DMS153 treated with DMSO at 0.1 percent for 48 hours (cell line): Measurements from ENCODE around the gene TOM1L2.

Experiments
- DNase-seq: peaks from one replicate; lab custom pipeline; 2025; ENCODE audit not compliant: unreplicated experiment; lab: John Stamatoyannopoulos, UW

Gene TOM1L2

DNA sequence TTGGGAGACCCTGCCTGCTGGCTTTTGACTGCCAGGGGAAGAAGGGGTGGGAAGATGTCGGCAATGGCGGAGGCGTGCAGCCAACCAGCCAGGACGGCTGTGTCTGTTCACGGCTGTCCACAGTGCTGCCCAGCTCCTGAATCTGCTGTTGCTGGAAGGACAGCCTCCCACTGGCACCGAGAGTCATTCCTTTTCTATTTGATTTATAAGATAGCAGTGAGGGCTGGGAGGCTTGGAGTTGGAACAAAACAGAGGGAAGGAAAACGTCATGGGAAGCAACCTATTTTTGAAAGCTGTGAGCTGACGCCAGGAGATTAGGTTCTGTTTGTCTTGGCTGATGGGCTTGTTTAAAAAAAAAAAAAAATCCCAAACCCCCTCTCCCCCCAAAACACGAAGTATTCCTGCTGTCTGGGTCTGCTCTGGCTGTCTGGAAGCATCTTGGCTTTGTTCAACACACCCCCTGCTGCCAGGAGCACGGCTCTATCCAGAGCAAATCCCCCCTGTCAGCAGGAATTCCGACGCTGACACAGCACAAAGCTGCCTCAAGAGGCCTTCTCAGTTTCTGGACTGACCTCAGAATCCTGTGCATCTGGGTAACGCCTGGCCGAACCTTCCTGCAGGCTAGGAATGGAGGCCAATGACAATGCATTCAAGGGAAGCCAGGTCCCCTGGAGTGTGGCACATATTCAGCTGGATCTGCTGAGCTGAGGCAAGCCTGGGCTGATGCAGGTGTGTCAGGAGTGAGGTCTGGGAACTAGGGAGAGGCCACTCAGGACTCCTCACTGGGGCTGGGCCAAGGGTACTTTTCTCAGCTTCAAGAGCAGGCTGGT, 94.5 kb downstream of the TOM1L2 start:
- DNase-seq, result no peak

GRCh38 chr17:17876959-17877528, 95.2 kb downstream of the TOM1L2 start:
- DNase-seq, result no peak

DNA sequence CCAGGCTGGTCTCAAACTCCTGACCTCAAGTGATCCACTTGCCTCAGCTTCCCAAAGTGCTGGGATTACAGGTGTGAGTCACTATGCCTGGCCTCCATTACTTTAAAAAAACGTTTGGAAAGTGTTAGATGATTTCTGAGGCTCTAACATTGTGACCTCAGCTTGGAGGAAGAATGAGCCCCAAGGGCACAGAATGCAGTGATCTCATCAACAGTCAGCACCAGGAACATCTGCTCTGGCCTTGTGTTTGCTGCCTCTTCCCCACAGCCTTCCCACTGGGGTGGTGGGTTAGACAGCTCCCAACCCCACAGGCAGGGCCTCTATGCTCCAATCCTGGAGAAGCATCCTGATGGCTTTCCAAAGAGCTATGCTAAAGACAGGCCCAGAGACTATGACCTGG, 97.7 kb downstream of the TOM1L2 start:
- no peak for DNase-seq

DNA sequence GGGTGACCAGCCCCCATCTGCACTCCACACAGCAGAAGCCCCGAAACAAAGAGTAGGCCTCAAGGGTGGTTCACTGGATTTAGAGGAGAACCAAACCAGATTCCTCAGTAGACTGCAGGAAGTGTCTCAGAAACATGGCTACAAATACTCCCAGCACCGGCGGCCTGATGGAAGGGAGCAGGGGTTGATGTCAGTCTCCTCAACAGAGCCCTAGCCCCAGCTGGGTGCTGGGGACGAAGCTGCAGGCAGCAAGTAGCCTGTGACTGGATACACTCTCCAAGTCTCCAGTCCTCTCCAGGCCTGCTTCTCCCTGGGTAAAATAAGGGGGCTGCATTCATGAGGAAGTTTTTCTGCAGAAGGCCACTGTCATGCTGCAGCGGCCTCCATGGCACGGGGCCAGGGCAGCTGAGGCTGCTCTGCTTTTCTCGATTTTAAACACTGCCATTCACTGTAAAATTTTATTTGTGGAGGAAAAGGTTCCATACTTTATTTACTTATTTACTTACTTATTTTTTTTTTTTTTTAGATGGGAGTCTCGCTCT, 98.7 kb downstream of the TOM1L2 start:
- DNase-seq, result no peak

GRCh38 chr17:17872547-17873345, 99.5 kb downstream of the TOM1L2 start:
- no peak for DNase-seq

DNA sequence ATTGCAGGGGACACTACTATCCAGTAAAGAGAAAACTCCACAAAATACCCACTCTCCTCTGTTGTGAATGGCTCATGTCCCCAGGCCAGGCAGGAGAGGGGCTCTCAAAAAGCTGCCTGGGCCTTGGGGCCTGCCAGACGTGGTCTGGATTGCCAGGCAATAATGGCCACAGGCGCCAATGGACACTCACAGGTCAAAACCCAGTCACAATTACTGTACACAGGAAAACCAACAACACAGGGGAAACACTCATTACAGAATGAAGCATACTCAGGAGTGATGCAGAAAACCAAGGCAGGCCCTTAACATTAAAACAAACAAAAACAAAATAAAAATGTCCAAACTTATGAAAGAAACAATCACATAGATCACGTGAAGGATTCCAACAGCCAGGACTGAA, 100.3 kb downstream of the TOM1L2 start:
- no peak for DNase-seq

GRCh38 chr17:17870247-17870646, 102.0 kb downstream of the TOM1L2 start:
- DNase-seq, result no peak

DNA sequence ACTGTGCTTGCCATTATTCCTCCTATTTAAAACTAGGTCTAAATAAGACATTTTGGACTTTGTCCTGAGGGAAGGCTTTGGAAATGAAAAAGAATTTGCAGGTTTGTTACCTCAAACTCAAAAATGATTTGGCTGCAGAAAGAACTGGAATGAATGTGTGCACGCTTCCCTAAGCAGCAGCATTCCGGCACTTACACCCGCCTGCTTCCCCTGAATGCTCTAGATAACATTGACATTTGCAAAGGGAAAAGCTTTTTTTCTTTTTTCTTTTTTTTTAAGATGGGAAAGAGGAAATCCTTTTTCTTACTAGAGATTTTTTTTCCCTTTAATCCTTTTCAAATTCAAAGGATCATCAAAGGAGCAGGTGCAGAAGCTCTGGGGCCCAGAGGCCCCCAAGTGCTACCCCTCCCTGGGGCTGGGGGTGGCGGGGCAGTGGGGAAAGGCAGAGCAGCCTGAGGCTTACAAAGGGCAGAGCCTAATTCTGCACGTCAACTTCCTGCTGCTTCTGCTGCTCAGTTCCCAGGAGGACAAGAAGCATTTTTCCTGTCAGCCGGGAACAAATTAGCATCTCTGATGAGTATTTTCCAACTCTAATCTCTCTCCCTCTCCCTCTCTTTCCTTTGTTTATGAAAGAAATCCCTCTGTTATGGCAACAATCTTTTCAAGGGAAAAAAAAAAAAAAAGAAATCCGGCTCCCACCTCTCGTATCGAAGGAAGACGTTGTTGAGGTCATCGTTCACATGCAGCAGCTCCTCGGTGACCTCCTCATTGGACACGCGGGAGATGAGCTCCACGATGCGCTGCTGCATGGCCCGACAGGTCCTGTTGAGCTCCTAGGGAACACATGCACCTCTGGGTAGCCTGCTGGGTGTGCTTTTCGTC, 103.3 kb downstream of the TOM1L2 start:
- no peak for DNase-seq

- DNase-seq, result no peak
Measured at GRCh38 chr17:17866897-17867296, 105.3 kb downstream of the TOM1L2 start.

DNA sequence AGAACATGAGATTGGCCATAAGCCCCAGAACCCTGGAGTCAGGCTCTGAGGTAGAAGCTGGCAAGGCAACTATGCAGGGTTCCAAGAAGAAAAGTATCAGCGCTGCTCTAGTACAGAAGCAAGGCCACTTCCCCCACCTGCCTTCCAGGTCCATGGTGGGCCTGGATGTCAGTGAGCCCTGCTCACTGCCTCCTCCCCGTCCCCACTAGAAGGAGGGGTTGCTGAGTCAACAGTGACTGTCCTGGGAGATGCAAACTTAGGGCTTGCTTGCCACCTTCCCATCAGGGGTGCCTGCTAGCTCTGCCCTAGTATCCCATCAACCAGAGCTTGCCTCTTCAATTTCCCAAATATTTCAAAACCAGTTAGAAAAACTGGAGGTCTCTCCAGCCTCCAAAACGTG, 105.8 kb downstream of the TOM1L2 start:
- no peak for DNase-seq

DNA sequence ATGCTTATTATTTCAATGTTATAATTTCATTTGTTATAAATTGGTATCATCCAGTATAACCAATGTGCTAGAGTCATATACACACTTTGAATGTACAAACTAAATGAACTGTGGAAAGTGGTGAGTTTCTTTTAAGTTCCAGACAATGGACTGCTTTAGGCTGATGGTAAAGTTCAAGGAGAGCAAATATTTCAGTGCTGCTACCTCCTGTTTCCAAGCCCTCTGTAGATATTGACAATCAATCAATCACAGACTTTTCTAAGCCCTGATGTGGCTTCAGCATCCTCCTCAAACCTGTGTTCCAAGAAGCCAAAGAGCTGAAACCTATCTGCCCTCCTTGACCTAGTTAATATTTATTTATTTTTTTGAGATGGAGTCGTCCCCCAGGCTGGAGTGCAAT, 107.2 kb downstream of the TOM1L2 start:
- DNase-seq, result no peak

DNA sequence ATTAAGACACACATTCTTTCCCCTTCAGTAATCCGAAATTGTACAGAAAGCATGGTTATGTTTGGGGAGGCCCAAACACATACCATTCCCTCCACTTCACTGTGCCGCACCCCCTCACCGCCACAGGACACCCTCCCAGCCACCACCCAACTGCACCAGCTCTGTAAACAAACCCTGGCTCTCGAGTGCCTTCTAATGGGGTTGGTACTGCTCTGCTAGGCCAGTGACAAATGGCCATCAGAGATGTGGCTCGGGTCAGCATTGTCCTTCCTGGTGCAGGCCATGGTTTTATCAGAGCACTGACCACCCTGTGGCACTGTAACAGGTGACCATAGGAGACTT, 111.5 kb downstream of the TOM1L2 start:
- no peak for DNase-seq

DNA sequence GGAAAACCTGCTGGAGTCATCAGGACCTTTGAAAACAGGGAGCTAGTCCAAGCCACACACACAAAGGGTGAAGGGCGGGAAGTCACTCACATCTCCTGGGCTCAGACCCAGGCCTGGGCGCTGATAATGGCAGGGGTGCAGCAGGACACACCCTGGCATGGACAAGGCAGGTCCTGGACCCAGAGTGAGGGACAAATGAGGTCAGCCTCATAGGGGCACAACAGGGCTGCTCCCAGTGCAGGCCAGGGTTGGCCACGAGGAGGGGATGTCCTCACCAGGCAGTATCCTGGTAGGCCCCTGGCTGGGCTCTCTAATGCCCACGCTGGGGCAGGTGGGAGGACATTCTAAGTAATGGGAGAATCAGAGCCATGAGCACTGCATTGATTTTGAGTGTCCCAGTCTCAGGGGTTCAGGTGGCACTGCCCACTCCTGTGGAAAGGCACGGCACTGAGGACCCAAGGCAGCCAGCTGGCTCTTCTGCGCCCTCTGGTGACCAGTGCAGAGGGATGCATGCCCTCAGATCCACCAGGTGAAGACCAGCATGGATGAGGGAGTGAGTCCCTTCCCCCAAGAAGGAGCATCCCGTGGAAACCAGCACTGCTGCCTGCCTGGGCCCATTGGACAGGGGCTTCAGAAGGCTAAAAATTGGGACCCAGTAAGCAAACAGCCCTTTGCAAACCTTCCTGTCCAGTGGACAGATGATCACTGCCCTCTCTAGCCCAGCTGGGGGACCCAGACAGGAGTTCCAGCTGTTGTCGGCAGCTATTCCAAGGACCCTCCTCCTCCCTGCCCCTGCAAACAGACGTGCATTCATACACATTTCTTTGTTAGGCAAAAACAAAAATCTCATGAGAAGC, 112.1 kb downstream of the TOM1L2 start:
- peak; percentile 9 for DNase-seq

GRCh38 chr17:17857496-17857895, 114.7 kb downstream of the TOM1L2 start:
- DNase-seq, result no peak

DNA sequence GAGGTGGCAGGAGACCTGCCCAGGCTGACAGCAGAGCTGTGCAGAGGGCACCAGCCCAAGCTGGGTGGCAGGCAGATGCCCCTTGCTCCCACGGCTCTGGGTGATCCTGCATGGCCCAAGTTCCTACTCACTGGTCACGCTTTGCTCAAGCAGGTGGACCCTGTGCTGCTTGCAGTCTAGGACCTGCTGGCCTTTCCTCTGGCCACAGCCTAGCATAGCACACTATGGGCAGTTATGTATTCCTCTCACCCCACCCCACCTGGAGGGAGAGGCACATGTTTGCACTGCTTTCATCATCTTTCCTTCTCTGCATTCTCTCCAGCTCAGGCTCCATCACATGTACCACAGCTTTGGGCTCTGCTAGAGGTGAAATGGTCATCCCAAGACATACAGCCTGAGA, 115.8 kb downstream of the TOM1L2 start:
- no peak for DNase-seq

GRCh38 chr17:17855976-17856375, 116.2 kb downstream of the TOM1L2 start:
- no peak for DNase-seq

DNA sequence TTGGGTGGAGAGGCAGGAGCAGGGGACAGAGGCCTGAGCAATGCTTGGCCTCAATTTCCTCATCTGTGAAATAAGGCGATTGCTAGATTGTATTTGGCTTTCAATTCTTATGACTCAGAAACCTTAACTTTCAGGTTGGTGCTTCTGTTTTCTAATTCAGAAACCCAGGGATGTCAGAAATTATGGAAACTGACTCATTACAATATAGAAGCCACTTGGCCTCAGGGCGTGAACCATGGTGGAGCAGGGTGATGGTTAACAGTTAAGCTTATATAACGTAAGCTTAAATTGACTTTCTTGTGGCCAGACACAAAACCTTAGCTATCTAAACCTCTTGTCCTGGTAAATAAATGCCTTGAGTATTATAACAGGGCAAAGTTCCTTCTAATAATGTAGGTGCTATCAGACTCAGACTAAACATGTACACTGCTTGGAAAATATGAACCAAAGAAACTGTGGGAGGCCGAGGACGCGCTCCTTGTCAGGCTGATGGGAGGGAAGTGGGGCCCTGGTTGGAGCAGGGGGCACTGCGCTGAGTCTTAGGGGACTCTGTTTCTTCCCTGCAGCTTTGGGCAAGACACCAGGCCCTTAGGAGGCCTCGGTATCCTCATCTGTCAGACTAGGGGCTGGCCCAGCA, 118.3 kb downstream of the TOM1L2 start:
- DNase-seq, result no peak

DNA sequence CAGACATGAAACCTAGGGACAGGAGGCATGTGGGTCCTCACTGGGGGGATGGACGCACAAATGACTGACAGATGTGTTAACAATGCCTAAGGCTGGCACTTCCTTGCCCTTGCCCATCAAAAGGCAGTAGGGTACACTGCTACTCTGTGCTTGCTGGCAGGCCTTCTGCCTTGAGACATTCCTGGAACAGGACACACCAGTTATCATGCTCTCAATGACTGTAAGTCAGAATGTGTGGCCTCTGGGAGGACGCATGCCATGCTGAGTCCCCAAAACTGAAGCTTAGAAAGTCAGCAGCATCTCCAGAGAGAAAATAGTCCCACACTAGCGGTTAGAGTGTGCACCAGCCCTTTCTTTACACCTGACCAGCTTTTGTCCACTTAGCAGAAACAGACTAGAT, 119.3 kb downstream of the TOM1L2 start:
- no peak for DNase-seq
